PC-3 (cell line): ENCODE data around the gene ALCAM.

Experiments used
- CTCF ChIP-seq: fragments of 300-600 bp; sonication (generic); conservative IDR thresholded peaks from 2 replicates; pipeline ENCODE4 v1.5.1; 2017; ENCODE audit warnings: antibody characterized with exemption, low read depth, mild to moderate bottlenecking, low read length
- EZH2 ChIP-seq: fragments of 300-600 bp; sonication (generic); IDR thresholded peaks from one replicate; pipeline ENCODE4 v1.6.1; 2017; ENCODE audit warnings: antibody characterized with exemption, mild to moderate bottlenecking, low read length; ENCODE audit not compliant: unreplicated experiment
- EZH2phosphoT487 ChIP-seq: fragments of 300-600 bp; sonication (generic); IDR thresholded peaks from 2 replicates; pipeline ENCODE4 v1.6.1; 2018; ENCODE audit warnings: mild to moderate bottlenecking, antibody characterized with exemption, low read length, borderline replicate concordance

DNA sequence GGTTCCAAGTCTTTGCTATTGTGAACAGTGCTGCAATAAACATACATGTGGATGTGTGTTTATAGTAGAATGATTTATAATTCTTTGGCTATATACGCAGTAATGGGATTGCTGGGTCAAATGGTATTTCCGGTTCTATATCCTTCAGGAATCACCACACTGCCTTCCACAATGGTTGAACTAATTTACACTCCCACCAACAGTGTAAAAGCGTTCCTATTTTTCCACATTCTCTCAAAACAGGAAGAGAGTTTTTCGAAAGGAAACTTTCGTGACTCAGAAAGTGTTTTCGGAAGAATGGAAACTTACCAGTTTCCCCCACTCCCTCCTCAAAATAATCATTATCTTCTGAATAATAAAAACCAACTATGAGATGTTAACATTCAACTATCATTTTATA lies 205.8 kb downstream of the ALCAM start:
- no peak for TF ChIP-seq CTCF
- TF ChIP-seq EZH2, result no peak
- TF ChIP-seq EZH2phosphoT487, result no peak
